Stimulated activated CD4-positive, alpha-beta T cell treated with anti-CD3 and anti-CD28 coated beads, Interleukin-2, amount 100 ng/mL, for 24 hours (primary cell): ENCODE data around the gene RXRA.

Experiments used
- DNase-seq, 2 donors: peaks; one replicate each; pipeline ENCODE4 v3.0.0-alpha.2; 2020

Gene RXRA

DNA sequence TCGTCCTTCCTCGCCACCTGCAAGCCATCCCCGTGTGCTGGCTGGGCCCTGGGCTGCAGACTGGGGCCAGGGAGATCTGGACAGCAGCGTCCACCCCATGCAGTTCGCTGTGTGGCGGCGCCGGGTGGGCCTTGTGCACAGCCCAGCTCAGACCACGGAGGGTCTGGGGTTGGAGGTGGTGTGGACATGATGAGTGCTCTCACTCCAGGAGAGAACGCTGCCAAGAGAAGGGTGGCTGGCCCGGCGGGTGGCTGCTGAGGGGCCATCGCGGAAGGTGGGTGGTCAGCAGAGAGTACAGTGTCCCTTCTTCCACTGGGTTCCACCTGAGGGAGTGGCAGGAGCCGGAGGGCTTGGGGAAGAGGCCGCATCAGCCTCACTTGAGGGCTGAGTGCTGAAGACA, 44.4 kb downstream of the RXRA start:
- DNase-seq: no peak

DNA sequence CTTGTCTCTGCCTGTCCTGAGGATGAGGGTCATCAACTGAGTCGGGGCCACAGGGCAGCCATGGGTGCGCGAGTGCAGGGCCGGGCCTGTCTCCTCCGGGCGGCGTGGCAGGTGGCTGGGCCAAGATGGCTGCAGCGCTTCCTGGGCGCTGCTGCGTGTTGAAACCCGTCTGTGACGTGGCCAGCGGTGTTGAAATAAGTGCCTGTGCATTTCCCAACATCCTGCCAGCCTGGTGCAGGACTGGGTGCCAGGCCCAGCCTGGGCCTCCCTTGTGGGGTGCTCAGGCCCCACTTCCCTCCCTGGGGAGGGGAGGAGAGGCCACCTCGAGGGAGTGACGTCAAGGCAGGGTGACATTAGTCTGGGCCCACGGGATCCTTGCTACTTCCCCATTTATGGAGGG, 45.5 kb downstream of the RXRA start:
- no peak for DNase-seq

- DNase-seq: no peak
These were observed 46.5 kb downstream of the RXRA start for GRCh38 chr9:134372581-134373267.

GRCh38 chr9:134373269-134373668, 47.0 kb downstream of the RXRA start:
- DNase-seq: no peak

- no peak for DNase-seq
These were observed 47.7 kb downstream of the RXRA start for GRCh38 chr9:134373953-134374300.

DNA sequence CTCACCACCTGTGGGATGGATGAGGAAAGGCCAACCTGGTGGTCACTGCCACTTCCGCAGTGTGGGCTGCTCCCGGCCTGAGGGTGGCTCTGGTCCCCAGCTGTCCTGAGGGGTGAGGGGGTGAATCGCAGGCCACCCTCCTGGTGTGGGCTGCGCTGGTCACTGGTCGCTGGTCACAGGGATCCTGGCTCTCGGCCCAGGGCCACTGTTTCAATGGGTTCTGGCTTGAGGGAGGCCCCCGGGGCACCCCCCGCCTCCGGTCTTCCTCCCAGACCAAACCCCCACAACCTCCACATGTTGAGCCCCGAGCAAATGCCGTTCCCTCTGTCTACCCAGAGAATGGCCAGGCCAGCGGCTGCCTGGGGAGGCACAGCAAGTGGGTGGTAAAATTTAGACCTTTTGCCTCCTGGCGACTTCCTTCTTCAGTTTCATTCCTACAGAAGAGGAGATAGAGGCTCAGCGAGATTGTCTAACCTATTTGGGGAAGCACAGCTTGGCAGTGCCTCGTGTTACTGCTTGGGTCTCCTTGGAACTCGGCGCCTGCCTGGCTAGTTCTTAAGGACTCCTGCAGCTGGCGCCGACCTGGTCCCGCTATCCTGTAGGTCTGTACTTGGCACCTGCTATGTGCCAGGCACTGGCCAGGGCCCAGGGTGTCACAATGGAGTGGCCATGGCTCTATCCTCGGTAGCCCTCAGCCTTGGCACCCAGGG, 48.2 kb downstream of the RXRA start:
- no peak for DNase-seq

DNA sequence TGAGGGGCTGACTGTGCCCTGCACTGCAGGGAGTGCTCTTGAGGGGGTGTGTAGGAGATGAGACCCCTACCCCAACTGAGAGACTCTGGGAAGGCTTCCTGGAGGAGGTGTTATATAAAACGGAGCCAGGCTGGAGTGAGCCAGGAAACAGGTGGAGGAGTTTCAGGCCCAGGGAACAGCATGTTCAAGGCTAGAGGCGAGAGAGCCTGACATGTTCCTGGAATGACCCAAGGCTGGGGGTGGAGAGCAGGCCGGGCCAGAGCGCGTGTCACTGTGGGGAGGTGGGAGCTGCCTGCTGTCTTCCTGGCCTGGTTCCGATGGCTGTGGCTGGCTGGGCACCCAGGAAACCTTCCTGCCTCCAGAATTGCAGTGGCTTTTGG, 48.7 kb downstream of the RXRA start:
- DNase-seq: no peak

- no peak for DNase-seq
These were observed 49.5 kb downstream of the RXRA start for GRCh38 chr9:134375430-134376385.

DNA sequence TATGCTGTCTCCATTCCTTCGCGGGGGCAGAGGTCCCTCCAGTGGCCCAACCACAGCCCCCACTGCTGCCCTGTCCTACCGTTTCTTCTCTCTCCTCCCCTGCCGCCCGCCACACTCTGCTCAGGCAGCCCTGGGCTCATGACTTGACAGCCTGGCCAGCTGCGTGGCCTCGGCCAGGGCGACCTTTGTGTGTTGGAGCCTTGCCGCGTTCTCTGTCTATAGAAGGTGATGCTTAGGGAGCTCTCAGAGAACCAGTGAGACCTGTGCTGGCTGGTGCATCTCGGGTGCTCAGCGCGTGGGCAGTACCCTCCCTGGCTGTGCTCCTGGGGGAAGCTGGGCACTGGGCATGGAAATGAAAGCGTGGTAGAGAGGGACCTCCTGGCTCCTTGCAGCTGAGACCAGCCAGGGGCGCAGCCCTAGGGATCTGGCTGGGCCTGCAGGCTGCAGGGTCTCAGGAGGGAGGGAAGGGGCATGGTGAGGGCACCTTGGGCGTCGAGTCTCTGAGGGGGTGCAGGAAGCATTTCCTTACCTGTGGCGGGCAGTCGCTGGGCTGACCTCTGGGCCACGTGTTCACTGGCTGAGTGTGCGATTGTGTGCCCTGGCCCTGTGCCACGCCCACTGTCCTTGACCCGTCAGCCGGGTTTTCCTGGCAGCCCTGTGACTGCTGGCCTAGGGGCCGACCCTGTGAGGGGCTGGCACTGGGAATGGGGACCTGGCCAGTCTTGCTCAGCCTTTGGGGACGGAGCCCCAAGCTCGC, 50.3 kb downstream of the RXRA start:
- DNase-seq: no peak

DNA sequence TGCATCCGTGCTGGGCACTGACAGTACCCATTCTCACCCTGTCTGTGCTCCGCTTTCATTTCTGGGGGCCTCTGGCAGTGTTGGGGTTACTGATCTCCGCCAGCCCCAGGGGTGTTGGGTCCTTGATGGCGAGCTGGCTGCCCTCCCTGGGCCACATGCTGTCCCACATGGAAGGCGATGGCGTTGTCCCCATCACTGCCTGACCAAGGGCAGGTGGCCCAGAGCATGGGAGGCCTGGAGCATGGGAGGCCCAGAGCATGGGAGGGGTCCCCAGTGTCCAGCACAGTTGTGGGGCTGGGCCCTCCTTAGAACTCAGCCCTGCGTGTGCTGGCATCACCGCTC, 50.9 kb downstream of the RXRA start:
- no peak for DNase-seq

DNA sequence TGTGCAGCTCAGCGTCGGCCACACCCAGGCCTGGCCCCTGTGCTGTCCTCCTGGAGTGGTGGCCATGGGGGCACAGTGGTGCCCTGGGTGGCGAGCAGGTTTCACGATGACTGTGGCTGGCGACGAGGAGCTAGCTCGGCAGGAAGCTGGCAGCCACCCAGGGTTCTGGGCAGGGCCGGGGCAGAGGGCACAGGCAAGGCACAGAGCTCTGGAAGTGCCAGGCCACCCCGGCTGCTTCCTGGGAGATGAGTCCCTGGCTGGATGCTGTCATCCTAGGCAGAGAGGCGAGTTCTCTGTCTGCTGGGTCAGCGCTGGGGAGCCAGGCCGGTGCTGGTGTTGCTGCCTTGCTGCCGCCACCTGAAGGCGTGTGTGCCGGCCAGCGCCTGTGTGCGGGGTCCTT, 51.7 kb downstream of the RXRA start:
- no peak for DNase-seq

GRCh38 chr9:134378901-134379338, 52.7 kb downstream of the RXRA start:
- no peak for DNase-seq

DNA sequence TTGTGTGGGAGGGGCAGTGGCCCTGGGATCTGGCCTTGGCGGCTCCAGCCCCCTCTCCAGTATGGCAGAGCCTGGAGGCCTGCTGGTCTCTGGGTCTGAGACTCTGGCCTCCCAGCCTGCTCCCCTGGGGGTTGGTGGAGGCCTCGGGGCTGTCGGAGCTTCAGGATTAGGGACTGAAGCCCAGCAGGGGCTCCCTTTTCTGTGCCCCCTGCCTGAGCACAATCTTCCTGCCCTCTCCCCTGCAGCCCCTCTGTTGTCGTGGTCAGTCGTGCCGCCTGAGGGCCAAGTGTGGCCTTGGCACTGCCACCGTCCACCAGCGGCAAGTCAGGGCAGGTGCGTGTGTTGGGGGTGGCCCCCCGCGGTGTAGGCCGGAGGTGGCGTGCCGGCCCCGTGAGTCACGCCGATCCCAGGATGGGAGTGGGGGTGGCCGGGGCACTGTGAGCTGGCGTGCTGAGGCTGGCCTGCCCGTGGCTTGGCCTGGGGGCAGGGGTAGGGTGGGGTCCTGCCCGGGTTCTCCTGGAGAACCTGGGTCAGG, 53.6 kb downstream of the RXRA start:
- DNase-seq: no peak

GRCh38 chr9:134380542-134381271, 54.5 kb downstream of the RXRA start:
- DNase-seq: no peak

DNA sequence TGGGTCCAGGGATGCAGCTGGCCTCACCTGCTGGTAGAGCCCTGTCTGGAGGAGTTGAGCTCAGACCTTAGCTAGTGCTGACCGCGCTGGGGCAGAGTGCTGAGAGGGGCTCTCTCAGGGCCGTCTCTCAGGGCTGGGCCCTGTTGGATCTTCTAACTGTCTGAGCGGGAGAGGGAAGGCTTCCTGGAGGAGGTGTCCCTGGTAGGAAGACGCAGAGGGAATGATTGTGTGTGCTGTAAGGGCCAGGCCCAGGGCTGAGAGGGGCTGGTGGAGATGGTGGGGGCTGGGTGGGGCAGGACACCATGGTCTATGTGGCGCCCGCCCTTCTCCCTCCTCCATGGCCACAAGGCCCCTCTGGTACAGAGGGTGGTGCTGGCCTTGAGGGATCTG, 55.0 kb downstream of the RXRA start:
- no peak for DNase-seq

DNA sequence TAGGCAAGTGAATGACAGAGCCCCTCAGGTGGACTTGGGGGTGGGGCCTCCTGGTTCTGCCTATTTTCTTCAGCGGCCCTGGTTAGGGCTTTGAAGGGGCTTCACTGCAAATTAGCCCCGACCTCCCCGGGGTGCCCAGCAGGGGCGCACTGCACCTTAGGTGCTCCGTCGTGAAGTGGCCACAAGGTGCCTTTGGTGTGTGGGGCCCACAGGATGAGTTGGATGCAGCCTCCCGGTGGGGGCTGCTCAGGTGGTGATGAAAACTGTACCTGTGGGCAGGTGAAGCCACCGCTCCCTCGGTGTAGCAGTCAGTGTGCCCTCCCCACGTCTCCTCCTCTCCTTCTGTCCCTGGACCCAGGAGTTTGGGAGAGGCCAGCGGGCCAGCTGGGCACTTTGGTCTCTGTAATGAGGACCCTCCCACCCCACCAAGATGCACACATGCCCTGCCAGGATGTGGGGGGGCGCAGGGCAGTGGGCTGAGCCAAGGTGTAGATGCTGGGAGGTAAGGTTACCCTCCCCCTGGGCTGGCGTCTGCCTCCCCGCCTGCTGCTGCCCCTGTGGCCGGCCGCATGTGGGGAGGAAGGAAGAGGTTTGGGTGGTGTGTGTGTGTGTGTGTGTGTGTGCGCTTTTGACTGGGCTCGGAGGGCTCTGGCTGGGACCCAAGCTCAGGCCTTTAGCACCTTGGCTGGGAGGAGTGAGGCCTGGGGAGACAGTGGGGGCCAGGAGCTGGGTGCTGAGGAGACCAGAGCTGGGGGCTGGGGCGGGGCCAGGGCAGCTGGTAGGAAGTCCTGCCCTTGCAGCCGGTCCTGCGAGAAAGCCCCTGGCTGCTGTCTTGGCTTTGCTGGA, 55.6 kb downstream of the RXRA start:
- DNase-seq: peak; percentile 35 to 38

DNA sequence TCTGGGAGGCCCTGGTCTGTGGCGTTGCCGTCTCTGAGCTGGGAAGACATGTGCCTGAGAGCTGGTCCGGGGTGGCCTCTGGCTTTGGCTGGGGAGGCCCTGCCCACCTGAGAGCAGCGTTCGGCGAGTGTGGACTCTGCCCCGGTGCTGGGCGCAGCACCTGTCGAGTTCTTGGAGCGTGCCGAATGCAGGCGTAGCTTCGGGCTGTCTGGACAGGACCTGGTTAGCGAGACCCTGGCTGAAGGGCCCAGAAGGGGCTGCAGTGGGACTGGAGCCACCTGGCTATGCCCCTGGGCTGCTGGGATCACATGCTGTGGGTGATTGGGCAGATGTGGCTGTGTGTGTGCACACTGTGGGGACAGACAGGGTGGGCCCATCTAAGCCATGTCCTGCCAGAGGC, 56.5 kb downstream of the RXRA start:
- DNase-seq: no peak

DNA sequence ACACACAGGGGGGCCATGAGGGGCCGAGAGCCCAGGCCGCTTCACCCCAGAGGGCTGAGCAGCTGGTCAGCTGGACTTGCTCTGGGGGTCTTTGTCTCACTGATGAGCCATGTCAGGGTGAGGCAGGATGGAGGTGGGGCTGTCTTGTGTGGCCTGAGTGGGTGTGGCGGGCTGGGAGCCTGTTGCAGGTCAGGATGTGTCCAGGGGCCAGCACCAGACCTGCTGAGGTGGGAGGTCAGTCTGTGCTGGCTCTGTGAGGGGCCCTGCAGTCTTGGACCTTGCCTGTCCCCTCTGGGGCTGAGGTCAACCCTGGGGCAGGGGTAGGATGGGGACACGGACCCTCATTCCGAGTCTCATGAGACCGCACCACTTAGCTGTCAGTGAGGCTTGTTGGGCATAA, 56.9 kb downstream of the RXRA start:
- DNase-seq: no peak

DNA sequence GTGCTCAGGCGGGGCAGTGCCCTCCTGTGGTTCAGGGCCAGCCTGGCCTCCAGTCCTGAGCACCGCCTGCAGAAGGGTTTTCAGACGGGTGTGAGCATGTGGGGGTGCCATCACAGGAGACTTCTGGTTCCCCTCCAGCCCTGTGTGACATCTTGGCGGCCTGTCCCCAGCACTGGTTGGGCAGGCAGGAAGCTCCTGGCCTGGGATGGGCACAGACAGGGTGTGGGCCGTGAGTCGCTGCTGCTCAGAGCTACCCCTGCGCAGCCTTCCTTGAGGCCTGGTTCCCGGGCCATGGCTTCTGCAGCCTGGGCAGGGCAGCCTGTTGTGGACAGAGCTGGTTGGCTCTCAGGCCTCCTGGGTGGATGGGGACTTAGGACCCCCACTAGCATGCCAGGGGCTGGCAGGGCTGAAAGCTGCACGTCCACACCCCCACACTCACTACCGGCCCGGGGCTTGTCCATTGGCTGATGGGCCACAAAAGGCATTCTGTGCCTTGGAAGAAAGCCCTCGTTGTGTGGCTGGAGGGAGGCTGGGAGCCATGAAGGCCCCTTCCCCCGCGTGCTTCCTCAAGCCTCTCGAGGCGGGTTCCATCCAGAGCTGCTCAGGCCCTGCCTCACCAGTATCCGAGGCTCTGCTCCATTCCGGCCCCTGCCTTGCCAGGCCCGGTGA, 58.7 kb downstream of the RXRA start:
- no peak for DNase-seq

DNA sequence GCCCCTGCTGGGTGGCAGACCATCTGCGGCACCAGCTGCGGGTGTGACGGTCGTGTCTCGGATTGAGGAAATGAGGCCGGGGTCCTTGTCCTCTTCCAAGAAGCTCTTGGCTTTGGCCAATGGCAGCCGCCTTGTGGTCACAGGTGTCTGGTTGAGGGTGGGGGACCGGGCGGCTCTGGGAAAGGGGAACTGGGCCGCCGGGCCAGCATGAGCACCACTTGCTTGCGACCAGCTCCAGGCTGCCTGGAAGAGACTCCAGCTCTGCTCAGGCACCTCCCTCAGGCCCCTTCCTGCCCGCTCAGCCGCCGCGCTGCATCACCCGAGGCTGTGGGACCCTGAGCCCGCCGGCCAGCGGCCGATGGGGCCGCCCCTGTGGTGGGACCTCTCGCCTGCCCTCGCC, 59.7 kb downstream of the RXRA start:
- DNase-seq: no peak
